ENCODE measurements around the gene HNF1B.
"Not testable (repeated sequence)": the region's sequence is repeated elsewhere in the genome, so short reads cannot be mapped to it uniquely, and the experiment has no call there.

The HNF1B gene, protein sequence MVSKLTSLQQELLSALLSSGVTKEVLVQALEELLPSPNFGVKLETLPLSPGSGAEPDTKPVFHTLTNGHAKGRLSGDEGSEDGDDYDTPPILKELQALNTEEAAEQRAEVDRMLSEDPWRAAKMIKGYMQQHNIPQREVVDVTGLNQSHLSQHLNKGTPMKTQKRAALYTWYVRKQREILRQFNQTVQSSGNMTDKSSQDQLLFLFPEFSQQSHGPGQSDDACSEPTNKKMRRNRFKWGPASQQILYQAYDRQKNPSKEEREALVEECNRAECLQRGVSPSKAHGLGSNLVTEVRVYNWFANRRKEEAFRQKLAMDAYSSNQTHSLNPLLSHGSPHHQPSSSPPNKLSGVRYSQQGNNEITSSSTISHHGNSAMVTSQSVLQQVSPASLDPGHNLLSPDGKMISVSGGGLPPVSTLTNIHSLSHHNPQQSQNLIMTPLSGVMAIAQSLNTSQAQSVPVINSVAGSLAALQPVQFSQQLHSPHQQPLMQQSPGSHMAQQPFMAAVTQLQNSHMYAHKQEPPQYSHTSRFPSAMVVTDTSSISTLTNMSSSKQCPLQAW

GRCh38 chr17:37744961-37745800 lies at the start of gene HNF1B:
HNF1B (minus strand) TSS chr17:37745059; CDS start chr17:37744884, 175 bp downstream.
- DNase-seq (ENCODE audit: low read depth in 2 of 3, low spot score in 1 of 3) = no peak

DNA sequence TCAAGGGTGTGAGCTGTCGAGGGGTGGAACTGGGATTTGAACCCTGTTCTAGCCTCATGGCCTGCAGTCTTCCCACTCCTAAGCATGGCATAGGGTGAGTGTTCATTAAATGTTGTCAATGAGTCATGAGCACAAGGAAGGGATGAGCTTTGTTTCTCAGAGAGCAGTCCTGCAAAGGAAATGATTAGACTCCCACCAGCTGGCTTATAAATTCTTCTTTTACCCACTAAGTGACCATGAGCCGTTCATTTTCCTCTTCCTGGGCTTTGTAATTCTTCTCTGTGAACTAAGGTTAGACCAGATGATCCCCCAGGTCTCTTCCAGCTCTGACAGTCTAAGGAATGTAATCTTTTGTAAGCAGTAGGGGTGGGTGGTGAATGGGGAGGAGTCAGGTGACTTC lies 47.9 kb upstream of the HNF1B start:
- DNase-seq (ENCODE audit: low read depth in 2 of 3, low spot score in 1 of 3) = no peak

DNA sequence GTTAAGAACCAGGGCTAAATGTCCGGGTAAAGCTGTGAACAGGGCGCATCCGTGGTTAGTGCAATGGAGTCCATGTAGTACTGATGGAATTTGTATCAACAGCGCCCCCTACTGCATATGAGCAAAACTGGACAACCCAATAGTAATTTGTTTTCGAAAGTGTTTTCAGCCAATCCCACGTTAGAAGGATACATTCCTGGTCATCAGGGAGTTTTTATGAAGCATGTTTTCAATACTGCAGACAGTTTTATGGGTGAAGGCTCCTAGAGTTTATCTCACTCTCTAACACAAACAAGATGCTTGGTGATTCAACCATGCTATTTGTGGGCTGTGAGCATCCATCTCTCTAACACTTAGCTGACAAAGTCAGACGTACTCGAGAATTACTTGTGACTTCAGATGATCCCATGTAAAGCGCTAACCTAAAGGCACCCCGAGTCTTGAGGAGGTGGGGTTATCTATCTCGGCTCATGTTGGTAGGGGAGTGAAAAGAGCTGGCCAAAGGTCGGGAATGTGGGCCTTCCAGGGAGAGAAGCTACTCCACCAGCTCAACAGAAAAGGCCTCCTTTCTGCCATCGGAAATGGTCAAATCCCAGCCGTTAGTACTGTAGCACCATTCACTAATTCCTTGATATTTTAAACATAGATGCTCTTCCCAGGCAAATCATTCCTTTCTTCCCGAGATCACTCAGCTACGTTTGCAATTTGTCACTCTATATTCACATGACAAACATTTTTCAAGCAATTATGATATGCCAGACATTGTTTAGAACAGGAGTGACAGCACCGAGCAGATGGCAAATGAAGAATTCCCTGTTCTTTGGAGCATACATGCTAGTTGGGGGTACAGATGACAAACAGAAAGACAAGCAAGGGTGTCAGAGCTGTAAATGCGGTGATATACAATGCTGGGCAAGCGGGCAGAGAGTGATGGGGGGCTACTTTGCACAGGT lies 46.9 kb upstream of the HNF1B start:
- DNase-seq (ENCODE audit: low read depth in 2 of 3, low spot score in 1 of 3) = peak in 2 of 3 donors; percentile 28 to 58

- no peak for DNase-seq (ENCODE audit: low read depth in 2 of 3, low spot score in 1 of 3)
These were observed 45.1 kb upstream of the HNF1B start for GRCh38 chr17:37789771-37790541.

DNA sequence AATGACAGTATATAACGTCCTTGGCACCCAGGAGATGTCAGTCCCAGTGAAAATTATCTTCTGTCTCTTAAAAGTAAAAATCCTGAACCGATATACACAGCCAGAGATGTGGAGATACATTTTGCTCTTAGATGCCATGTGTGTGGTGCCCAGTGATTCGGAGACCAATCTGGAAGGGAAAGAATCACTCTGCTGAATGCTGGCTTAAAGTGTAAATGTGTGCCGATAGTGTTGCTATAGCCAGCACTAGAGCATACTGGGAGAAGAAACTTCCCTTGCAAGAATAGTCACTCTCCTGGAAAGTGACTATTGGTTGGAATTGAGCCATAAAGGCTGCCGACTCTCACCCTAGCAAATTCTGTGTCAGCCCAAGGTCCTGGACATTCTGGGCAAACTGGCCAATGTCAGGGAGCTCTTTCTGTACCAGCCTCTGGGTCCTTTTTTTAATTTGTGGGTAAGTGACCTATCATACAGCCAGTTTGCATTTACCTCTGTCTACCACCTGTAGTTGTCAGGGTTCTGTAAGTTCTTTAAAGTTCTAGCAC lies 44.2 kb upstream of the HNF1B start:
- DNase-seq (ENCODE audit: low read depth in 2 of 3, low spot score in 1 of 3) = no peak

DNA sequence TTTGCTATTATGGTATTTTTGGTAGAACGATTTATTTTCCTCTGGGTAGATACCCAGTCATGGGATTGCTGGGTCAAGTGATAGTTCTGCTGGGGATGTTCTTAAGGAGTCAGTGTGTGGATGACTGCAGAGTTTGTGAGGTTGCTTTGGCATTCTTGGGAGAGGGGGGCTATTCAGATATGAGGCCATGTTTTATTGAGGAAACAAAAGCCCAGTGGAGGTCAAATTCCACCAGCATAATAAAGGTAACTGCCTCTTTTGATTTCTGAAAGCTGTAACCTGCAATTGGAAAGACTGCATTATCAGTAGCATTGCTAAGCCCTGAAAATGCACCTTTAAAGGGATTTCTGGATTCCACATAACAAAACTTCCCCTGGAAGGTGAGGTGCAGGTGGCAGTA lies 43.7 kb upstream of the HNF1B start:
- no peak for DNase-seq (ENCODE audit: low read depth in 2 of 3, low spot score in 1 of 3)

- no peak for DNase-seq (ENCODE audit: low read depth in 2 of 3, low spot score in 1 of 3)
These were observed 42.3 kb upstream of the HNF1B start for GRCh38 chr17:37787055-37787757.

DNA sequence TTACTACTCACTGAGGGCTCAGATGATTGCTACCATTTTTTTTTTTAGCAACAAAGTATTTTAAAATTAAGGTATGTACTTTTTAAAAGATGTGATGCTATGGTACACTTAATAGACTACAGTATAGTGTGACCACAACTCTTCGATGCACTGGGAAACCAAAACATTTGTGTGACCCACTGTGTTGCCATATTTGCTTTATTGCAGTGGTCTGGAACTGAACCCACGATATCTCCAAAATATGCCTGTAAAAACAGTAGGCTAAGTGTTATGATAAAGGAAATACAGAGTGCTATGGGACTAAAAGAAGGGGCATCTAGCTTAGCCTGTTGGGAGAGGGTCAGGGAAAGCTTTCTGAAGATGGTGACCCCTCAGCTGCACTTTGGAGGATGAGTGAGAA lies 41.6 kb upstream of the HNF1B start:
- DNase-seq (ENCODE audit: low read depth in 2 of 3, low spot score in 1 of 3) = no peak

- DNase-seq (ENCODE audit: low read depth in 2 of 3, low spot score in 1 of 3) = not testable (repeated sequence)
These were observed 37.6 kb upstream of the HNF1B start for GRCh38 chr17:37782460-37782859.

GRCh38 chr17:37781451-37781850 lies 36.6 kb upstream of the HNF1B start:
- DNase-seq (ENCODE audit: low read depth in 2 of 3, low spot score in 1 of 3) = no peak

- no peak for DNase-seq (ENCODE audit: low read depth in 2 of 3, low spot score in 1 of 3)
These were observed 34.7 kb upstream of the HNF1B start for GRCh38 chr17:37779554-37779953.

DNA sequence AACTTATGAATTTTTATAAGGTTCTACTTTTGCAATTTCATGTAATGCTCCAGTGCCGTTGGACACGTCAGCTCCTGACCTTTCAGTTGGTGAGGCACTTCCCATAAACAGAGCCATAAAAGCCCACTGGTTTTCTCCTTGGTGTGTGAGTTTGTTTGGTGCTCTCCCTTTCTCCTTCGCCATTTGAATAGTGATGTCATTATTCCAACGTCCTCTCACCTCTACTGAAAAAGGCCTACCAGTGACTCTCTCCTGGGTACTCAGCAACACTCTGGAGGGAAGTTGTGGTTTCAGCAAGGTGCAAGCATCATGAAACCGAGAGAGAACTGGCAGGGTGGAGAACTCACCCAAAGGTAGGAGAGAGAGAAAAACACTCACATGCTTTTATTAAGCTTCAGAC lies 29.6 kb upstream of the HNF1B start:
- DNase-seq (ENCODE audit: low read depth in 2 of 3, low spot score in 1 of 3) = peak in 2 of 3 donors; percentile 23 to 50

DNA sequence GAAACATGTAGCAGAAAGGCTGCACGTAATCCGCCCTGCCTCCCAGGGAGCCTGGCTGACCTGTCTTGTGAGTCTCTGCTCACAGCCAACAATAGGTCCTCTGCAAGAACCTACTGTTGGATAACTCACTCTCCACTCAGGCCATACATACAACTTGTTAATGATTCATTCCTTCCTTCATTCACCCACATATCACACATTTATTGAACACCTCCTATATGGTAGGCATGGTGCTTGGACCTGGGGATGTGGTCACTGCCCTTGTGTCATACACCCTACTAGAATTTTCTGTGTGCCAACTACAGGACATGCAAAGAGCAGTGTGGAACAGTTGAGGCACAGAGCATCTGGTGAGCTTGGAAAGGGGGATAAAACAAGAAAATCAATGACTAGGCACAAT lies 28.1 kb upstream of the HNF1B start:
- no peak for DNase-seq (ENCODE audit: low read depth in 2 of 3, low spot score in 1 of 3)

GRCh38 chr17:37770631-37771518 lies 26.0 kb upstream of the HNF1B start:
- peak; percentile 12 to 49 (median 38) for DNase-seq (ENCODE audit: low read depth in 2 of 3, low spot score in 1 of 3)

GRCh38 chr17:37769050-37769449 lies 24.2 kb upstream of the HNF1B start:
- DNase-seq (ENCODE audit: low read depth in 2 of 3, low spot score in 1 of 3) = no peak

DNA sequence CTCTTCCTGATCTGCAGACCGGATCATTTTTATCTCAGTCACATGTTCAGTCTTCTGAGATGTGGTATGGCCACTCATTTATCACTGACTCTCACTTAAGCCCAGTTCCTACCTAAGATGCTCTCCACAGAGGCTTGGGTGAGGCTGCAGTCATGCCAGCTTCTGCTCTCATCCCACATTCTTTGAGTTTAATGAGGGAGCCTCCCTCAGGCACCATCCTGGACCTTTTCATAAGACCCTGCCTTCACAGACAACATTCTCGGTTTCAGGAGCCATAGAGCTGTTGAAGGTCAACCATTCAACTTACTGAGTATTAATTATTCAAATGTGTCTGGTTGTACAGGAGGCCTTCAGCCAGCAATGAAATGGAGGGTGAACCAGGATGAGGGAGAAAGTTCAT lies 23.6 kb upstream of the HNF1B start:
- DNase-seq (ENCODE audit: low read depth in 2 of 3, low spot score in 1 of 3) = no peak

- no peak for DNase-seq (ENCODE audit: low read depth in 2 of 3, low spot score in 1 of 3)
These were observed 22.1 kb upstream of the HNF1B start for GRCh38 chr17:37766971-37767370.

GRCh38 chr17:37764383-37764782 lies 19.5 kb upstream of the HNF1B start:
- DNase-seq (ENCODE audit: low read depth in 2 of 3, low spot score in 1 of 3) = no peak

Measured in stimulated activated CD4-positive, alpha-beta T cell treated with anti-CD3 and anti-CD28 coated beads, Interleukin-12 subunit alpha, Interleukin-12 subunit beta, amount 100 ng/mL, for 48 hours (primary cell).